Measurements from ENCODE around the gene ACSS3.

ACSS3 gene

DNA sequence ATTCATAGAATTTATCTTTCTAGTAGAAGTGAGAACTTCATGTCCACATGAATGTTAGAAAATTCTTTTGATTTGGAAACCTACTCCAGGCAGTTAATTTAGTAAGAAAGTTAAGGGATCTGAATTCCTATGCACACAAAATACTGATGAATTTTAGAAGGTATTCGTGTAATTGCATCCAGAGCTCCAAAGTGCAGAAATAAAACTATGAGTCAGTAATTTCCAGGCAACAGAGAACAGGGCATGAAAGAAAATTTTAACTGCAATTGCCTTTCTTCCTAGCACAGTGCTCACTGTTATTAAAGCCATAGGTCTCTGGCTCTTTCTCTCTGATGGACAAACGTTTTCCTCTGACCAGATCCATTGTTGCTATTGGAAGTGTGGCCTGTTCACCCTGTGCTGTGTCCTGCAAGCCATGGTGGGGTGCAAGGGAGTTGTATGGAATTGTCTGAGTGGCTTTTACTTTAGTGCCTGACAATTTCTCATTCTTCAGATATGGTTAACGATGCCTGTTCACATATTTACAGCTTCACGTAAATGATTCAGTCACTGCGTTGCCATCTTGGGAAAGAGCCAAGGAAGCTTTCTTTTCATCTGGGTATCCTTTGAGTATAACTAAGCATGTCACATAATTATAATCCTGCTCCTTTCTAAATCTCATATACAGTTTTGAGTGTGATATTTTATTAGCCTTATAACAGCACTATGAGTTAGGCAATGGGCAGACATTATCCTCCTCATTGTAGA, 145.1 kb downstream of the ACSS3 start:
- DNase-seq (ENCODE audit: low read depth in 2 of 2): no peak

DNA sequence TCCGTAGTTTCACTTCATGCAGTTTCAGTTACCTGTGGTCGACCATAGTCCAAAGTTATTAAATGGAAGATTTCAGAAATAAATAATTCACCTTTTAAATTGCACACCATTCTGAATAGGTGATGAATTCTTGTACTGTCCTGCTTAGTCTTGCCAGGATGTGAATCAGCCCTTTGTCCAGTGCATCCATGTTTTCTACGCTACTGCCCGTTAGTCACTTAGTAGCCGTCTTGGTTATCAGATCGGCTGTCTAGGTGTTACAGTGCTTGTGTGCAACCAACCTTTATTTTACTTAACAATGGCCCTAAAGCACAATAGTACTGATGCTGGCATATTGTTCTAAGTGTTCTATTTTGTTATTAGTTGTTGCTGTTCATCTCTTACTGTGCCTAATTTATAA, 146.7 kb downstream of the ACSS3 start:
- no peak for DNase-seq (ENCODE audit: low read depth in 2 of 2)

DNA sequence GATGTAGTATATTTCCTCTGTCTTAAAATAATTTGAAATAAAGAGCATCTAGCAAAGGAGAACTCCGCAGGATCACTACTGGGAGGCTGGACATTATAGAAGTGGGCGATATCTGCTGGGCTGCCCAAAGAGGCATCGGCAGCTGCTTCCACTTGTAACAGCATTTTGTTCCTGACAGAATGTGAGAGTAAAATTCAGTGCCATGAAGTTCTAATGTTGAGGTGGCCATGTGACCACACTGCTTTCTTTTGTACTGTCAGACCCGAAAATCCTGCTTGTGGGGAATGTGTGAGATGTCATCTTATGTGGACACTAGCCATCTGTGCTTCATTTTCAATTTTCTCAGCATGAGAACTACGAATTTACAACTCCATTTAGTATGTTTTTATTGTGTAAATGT, 151.9 kb downstream of the ACSS3 start:
- DNase-seq (ENCODE audit: low read depth in 2 of 2): no peak

DNA sequence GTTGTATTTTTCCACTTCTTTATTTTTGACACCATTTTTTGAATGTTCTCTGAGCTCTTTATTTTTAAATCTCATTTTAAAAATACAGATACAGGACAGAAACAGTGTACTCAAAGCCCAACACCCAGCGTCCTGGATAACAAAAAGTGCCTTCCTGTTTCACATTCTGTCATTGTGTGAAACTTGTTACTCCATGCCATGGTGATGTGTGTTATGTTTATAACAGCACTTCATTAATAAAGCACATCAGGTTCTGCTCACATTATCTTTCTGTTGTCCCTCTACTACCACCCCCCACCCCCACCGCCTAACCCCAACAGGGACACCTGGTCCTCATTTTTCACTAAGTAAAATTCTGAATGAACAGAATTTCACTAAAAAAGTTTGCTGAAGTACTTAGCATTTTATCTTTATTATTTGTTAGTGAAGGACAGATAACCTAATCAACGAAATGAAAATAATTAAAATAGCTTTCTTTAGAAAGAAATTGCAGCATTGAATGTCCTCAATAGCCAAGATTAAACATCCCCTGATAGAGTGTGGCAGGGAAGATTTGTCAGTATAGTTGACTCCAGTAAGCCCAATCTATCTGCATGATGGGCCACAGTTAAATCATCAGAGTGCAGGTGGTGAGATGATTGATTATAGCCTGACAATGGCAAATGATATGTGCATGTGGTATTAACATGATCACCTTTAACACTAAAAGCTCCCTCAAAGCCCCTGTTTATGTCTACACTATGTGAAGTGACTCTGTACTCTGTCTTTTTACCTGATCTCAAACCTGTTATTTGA, 153.9 kb downstream of the ACSS3 start:
- no peak for DNase-seq (ENCODE audit: low read depth in 2 of 2)

DNA sequence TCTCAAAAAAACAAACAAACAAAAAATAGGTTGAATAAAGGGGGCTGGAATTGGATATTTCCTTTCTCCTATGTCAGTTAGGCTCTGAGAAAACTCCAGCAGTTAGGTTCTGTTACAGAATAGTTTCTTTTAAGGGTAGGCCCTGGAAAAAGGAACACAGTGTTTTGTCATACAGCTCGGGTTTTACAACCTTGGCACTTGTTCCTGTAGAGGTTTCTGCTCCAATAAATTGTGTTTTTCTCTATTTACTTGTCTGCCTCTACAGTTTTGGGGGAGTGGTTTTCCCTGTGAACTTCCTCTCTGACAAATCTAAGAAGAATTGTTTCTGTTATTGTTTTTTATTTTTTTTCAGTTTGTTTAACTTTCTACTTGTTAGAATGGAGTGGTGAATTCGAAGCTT, 167.6 kb downstream of the ACSS3 start:
- DNase-seq (ENCODE audit: low read depth in 2 of 2): no peak

DNA sequence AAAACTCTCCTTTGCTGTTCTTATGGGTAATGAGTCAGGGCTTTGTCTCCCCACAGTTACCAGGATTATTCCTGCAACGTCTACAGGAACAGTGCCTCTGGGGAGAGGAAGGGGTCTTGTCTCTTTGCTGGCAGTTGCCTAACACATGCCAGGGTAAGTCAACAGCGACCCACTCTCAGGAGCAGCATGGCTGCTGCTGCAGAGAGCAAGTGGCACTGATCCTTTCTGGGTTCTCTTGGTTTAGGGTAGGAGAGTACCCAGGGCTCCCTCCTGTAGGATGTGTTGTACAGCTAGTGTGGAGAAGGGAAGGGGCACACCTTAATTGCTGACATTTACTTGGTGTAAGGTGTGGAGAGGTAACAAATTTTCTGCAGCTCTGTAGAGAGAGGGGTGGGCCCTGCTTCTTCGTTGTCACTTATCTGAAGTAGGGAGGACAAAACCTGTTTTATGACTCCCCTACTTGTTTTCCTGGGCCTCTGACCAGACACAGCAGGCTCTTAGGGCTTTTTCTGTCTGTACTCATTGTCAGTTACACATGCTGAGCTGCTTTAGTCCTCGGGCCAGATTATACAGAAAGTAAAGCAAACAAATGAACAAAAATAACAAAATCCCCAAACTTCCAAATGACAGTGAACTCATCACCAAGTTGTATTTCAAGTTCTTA, 168.2 kb downstream of the ACSS3 start:
- DNase-seq (ENCODE audit: low read depth in 2 of 2): no peak

DNA sequence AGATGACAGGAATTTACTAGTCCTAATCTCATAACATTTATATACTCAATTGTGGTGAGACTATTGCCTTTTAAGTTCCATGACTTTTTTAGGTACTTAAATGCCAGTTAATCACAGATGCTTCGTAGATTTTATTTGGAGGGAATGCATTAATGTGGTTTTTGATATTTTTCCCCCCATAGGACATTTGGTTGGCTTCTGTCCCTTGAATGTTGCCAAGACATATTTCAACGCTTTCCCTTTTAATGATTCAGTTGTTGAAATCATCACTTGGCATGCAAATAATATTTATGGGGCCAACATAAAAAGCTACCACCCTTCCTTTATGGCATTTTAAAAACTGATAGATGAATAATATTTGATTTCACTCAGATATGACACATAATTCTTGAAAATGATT, 172.1 kb downstream of the ACSS3 start:
- no peak for DNase-seq (ENCODE audit: low read depth in 2 of 2)

DNA sequence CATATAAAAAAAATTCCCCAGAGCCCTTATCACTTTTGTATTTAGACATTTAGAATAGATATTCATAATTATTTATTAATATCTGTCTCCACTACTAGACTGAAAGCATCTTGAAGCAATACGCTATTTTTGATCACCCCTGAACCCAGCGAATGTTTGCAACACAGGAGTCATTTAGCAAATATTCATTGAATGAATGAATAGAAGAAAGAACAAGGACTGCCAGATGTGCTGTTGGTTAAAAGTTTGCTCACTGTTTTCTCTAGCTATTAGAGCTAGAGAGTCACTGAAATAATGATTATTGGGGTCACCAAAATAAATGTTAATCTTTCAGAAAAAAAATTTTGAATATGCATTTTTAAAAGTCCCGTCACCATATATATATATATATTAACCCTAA, 174.3 kb downstream of the ACSS3 start:
- DNase-seq (ENCODE audit: low read depth in 2 of 2): no peak

DNA sequence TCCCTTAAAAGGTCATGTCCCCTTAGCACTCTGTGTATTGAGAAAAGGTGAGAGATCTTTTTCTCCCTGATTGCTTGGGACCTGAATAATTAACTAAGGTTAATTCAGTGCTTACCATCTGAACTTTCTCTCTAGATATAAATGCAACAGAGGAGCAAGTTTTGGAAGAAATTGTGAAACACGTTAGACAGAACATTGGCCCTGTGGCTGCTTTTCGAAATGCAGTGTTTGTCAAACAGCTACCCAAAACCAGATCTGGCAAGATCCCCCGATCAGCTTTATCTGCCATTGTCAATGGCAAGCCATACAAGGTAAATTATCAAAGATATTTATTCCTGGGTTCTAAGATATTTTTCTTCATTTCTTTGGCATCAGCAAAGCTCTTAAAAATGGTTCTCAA, 175.5 kb downstream of the ACSS3 start:
- no peak for DNase-seq (ENCODE audit: low read depth in 2 of 2)

DNA sequence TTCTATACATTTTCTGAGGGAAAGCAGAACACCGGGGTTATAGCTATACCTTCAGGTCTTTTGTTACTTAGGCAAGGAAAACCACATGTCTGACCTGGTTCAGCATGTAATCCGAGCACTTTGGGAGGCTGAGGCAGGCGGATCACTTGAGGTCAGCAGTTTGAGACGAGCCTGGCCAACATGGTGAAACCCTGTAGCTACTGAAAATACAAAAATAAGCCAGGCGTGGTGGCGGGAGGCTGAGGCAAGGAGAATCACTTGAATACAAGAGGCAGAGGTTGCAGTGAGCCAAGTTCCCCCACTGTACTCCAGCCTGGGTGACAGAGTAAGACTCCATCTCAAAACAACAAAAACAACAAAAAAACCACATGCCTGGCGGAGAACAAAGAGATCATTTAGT, 177.6 kb downstream of the ACSS3 start:
- no peak for DNase-seq (ENCODE audit: low read depth in 2 of 2)

DNA sequence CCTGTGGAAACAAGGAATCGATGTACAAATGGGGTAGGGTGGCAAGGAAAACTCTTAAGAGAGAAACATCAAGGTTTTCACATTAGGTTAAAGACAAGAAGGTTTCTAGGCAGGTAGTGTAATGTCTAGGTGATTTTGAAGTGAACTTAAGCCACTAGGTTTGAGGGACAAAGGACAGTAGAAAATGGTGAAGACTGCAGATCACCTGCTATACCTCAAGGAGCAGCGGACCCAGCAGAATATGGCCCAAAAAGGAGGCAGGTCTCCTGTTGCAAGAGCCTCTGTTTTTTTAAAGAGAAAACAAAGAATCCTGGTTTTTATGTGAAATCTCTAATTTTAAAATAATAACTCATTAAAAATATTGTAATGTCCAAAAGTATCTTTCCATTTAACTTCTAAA, 178.1 kb downstream of the ACSS3 start:
- DNase-seq (ENCODE audit: low read depth in 2 of 2): no peak

DNA sequence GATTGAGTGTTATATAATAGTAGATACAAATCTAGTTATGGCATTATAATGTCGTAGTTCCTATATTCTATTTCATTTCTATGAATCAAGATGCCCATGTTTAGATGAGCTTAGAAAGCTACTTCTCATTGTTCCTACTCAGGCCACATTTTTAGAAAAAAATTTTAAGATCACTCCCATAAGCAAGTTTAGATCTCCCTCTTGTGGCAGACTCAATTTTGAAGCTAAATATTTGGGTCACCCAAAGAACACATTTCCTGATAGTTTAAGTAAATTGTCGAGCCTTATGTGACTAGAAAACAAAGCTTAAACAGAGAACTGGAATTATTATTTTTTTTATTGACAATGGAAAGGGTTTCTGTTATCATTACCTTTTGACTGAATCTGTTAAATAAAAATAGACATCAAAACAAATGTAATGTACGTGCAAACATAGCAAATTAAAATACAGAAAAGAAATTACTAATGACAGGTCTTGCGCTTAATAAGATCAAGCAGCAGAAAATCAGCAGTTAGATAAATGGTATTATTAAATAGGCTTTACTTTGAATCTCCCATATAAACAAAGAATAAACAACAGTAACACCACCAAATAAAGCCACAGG, 180.2 kb downstream of the ACSS3 start:
- DNase-seq (ENCODE audit: low read depth in 2 of 2): no peak

DNA sequence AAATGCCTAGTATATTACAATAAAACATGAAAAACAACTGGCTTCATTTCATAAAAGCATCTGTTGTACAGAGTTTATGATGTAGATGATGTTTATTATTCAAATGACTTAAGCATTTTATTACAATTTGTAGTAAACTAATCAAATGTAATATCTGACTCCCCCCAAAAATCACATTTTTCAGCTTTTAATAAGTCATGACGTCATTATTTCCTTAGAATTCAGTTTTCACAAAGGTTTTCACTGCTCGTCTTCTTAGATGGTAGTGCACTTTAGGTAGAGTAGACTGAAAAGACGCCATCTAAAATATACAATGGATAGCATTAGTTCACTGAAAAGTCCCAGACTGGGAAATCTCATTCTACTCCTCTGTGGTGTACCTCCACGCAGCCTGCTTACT, 181.5 kb downstream of the ACSS3 start:
- DNase-seq (ENCODE audit: low read depth in 2 of 2): no peak

DNA sequence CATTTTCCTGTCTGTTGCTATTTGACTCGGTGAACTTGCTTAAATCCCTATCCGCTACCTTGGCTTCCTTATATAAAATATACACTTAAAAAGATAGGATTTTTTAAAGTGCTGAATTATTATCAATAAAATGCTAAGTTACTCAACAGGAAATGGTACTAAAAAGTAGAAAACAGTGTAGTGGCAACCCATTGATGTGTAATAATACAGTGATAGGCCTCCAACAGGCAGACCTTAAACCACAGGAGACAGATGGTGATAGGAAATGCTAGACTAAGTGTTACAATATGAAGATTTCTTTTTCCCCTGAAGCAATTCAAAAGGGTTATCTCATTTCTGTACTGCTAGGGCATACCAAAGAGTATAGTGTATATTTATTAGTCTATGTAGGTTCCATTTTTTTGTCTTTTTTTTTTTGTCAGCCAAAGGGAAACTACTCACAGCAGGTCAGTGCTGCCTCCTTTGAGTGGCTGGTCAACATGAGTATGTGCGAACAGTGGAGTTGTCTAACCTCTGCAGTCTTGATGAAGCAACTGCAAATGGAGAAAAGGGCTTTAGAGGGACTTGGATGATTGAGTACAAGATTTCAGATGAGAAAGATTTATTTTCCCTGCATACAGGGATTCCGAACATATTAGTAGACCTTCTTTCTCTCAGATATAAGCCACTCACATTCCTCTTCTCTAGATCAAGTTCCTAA, 183.8 kb downstream of the ACSS3 start:
- no peak for DNase-seq (ENCODE audit: low read depth in 2 of 2)

DNA sequence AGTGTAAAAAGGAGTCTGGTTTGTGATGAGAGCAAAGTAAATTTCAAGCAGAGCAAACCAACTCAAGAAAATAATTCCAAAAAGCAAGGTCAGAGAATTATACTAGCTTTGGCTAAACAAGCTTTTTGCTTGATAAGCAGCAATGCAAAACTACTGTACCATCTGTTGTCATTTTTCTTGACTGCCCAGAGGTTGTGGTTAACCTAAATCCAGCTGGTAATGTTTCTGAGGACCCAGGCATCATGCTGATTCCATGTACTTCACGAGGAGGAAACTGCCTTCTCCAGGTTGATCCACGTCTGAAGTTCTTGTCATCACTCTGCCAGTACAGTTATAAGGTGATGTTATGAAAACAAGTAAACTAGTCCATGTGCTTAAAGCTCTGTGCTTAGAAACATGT, 185.2 kb downstream of the ACSS3 start:
- DNase-seq (ENCODE audit: low read depth in 2 of 2): no peak

DNA sequence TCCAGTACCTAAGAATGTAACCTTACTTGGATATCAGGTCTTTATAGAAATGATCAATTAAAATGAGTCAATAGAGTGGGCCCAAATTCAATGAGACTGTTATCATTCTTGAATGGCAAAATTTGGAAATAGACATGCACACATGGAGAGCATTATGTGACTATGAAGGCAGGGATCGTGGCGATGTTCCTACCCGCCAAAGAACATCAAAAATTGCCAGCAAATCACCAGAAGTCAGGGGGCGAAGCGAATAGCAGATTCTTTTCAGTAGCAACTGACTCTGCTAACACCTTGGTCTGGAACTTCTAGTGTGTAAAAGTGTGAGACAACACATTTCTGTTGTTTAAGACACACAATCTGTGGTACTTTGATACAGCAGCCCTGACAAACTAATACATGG, 192.5 kb downstream of the ACSS3 start:
- no peak for DNase-seq (ENCODE audit: low read depth in 2 of 2)

DNA sequence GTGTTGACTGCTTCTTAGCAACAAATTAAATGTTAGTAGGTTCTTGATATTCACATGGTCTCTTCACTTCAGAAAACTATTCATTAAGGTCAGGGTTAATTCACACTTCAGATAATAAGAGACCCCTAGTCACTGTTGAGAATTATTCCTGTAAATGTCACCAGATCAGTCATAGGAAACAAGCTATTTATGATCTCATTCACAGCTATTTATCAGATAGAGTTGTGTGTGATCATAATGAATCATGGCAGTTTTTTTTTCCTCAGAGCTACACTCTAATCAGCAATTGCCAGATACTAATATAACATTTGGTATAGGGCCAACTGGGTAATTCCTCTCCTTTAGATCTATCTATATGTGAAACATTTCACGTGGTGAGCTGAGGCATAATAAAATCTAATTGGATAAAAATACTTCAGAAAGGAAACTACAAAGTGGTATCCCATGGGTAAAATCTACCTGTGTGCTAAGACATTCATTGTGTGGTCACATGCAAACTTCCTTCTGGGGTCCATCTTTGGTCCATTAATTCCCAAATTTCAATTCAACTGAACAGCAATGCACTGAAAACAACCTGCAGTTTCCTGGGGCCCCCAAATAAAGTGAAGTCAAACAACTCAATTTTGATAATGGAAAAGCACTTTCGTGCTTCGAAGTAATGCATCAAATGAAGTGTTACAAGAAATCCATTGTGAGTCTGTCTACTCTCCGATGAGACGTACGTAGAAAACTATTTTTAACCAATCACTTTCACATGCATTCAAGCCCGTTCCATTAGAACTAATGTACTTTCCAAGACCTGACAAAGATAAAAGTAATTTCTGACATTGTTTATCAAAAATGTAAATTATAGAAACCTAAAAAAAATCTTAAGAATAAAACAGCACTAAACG, 197.0 kb downstream of the ACSS3 start:
- DNase-seq (ENCODE audit: low read depth in 2 of 2): no peak

DNA sequence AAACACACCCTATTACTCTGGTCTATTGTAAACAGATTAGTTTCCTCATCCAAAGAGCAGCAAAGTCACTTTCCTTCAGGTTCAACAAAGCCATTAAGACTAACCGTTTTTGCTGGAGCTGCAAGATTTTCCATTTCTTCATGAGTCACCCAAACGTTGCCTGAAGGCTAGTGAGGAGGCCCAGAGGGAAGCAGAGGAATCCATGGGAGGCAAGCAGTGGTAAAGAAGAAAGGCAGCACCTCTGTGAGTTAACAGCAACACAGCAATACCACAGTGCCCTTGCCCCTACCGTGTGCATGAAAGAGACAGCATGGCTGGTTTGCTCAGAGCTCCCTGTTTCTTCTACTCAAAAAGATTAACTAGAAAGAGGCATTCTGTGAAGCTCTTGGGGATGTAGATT, 206.3 kb downstream of the ACSS3 start:
- no peak for DNase-seq (ENCODE audit: low read depth in 2 of 2)

DNA sequence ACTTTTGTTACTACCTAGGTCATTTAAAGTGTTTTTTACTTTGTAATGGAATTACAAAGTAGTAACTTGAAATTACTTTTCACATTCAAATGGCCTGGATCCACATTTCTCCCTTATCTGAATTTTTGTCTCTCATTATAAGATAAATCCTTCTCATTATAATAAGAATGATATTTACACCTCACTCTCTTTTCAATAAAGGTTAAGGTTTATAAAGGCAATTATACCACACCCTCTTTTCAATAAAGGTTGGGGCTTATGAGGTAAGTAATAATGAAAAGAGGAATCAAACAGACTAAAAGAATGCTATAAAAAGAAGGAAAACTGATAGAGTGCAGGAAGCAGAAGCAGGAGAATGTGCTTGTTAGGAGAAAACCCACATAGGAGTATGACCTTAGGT, 210.8 kb downstream of the ACSS3 start:
- no peak for DNase-seq (ENCODE audit: low read depth in 2 of 2)

DNA sequence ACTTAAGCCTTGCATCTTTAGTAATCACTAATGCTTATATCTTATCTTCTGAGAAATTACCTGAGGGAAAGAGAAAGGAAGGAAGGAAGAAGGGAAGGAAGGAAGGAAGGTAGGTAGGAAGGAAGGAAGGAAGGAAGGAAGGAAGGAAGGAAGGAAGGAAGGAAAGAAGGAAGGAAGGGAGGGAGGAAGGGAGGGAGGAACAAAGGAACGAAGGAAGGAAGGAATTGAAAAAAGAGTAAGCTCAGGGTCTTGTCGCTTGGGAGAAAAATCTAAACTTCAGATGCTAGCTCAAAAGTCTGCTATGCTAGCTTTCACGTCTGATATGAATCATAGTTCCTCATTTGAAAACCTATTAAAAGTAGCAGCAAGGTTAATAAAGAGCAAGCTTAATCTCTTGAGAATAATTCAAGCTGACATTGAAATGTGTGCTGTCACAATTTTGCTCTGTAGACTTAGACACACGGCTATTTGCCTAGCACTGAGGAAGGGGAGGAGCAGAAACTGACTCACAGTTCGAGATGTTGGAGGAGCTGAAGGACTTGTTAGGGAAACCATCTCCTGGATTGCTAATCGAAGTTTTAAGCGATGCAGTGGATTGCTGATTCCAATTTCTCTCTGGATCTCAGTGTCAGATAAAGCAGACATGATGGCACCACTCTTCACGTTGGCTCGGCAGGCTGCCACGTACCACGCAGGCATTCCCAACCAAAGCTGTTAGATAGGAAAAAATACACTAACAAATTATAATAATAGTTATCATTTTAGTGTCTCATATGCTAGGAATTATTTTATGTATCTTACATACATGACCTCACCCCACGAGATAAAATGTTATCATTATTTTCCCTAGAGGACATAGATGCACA, 216.7 kb downstream of the ACSS3 start:
- DNase-seq (ENCODE audit: low read depth in 2 of 2): no peak
